DOHH2 (cell line): ENCODE data around the gene STAP2.

Source experiments
- H3F3A ChIP-seq: fragments of 200-600 bp; sonication (generic), shearing (Covaris generic); 2 replicates; pipeline ENCODE4 v1.6.0; 2016; ENCODE audit warnings: antibody characterized with exemption, mild to moderate bottlenecking; ENCODE audit not compliant: control insufficient read depth, insufficient read depth
- H3K27ac ChIP-seq: fragments of 200-600 bp; sonication (generic); 2 replicates; pipeline ENCODE4 v1.5.1; 2014; ENCODE audit warnings: low read depth, mild to moderate bottlenecking, low read length, moderate library complexity
- H3K27me3 ChIP-seq: fragments of 200-600 bp; sonication (generic); 2 replicates; pipeline ENCODE4 v1.6.1; 2014; ENCODE audit warnings: mild to moderate bottlenecking, low read length, mixed read lengths; ENCODE audit not compliant: control insufficient read depth
- H3K36me3 ChIP-seq: fragments of 200-600 bp; sonication (generic); 2 replicates; pipeline ENCODE4 v1.6.1; 2014; ENCODE audit warnings: mild to moderate bottlenecking, low read length, moderate library complexity, mixed read lengths; ENCODE audit not compliant: control insufficient read depth
- H3K4me1 ChIP-seq: fragments of 200-600 bp; sonication (generic); 2 replicates; pipeline ENCODE4 v1.6.1; 2014; ENCODE audit warnings: mild to moderate bottlenecking, low read length, mixed read lengths; ENCODE audit not compliant: control insufficient read depth
- H3K4me2 ChIP-seq: fragments of 200-600 bp; sonication (generic); 2 replicates; pipeline ENCODE4 v1.6.0; 2014; ENCODE audit warnings: mild to moderate bottlenecking, low read length, moderate library complexity
- H3K4me3 ChIP-seq: fragments of 200-600 bp; sonication (generic); 2 replicates; pipeline ENCODE4 v1.5.1; 2014; ENCODE audit warnings: mild to moderate bottlenecking, low read length, mixed read lengths
- H3K79me2 ChIP-seq: fragments of 200-600 bp; sonication (generic); 2 replicates; pipeline ENCODE4 v1.6.1; 2014; ENCODE audit warnings: mild to moderate bottlenecking, low read length, mixed read lengths; ENCODE audit not compliant: control insufficient read depth
- H3K9me2 ChIP-seq: fragments of 200-600 bp; sonication (generic); replicated peaks from 2 replicates; pipeline ENCODE4 v1.6.1; 2014; ENCODE audit warnings: mild to moderate bottlenecking, low read length, mixed read lengths; ENCODE audit not compliant: control insufficient read depth
- H3K9me3 ChIP-seq: fragments of 200-600 bp; sonication (generic); 2 replicates; pipeline ENCODE4 v1.6.1; 2014; ENCODE audit warnings: antibody characterized with exemption, low read length, mixed read lengths; ENCODE audit not compliant: control insufficient read depth, insufficient read depth
- H4K20me1 ChIP-seq: fragments of 200-600 bp; sonication (generic); 2 replicates; pipeline ENCODE4 v1.6.0; 2014; ENCODE audit warnings: low read depth, mild to moderate bottlenecking, antibody characterized with exemption, low read length, moderate library complexity; ENCODE audit not compliant: control insufficient read depth, insufficient read depth
- EZH2phosphoT487 ChIP-seq: fragments of 200-600 bp; sonication (generic); IDR thresholded peaks from 2 replicates; pipeline ENCODE4 v1.6.1; 2017; ENCODE audit warnings: borderline replicate concordance, mild to moderate bottlenecking, antibody characterized with exemption, low read length, moderate library complexity, mixed read lengths
- TF ChIP-seq, protein P1 (sequence below): fragments of 200-600 bp; sonication (generic); IDR thresholded peaks from one replicate; pipeline ENCODE4 v1.5.1; 2014; ENCODE audit warnings: antibody characterized with exemption, mild to moderate bottlenecking, low read depth, low read length; ENCODE audit not compliant: poor library complexity, severe bottlenecking

STAP2 gene

DNA sequence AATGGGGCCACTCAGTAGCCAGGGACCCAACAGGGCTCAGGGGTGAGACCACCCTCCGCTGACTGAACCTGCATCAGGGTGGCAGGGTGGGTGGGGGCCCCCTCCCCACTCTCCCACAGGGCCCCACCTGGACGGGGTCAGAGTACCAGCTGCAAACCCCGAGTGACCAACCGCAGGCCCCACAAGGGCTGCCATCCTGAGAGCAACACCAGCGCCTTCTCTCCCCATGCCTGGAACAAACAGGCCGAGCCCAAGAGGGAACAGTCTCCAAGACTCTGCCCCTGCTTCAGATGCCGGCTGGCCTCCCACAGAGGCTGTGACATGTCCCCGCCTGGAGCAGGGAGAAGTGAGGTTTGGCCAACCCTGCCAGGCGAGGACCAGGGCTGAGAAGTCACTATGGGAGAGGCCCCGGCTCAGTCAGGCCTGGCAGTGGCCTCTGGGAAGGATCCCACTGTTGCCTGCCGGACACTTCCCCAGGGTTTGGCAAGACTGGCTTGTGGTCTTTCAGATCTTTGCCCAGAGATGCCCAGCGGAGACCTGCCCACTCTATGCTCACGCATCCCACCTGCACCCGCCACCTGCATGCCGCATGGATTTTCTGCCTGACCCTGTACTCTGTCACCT lies 31.9 kb upstream of the STAP2 start:
- Histone ChIP-seq H3K36me3 (peaks cover 25% of the 10 kb centered on the region), H3K4me1 (peaks cover 58% of the 10 kb centered on the region), H3K9me2 (no peaks in the 10 kb centered on the region), H3F3A (0 out of 2 replicates have a peak, but pooled peaks cover 3% of the 10 kb centered on the region), H3K4me2 (peak overlapping the region; percentile 70), H3K4me3 (peak overlapping the region; percentile 68), H3K79me2 (peaks cover 69% of the 10 kb centered on the region), H4K20me1 (peaks cover 28% of the 10 kb centered on the region), H3K27me3 (no peaks in the 10 kb centered on the region), H3K9me3 (no peaks in the 10 kb centered on the region), H3K27ac (peak overlapping the region; percentile 82)
- TF ChIP-seq, protein P1, sequence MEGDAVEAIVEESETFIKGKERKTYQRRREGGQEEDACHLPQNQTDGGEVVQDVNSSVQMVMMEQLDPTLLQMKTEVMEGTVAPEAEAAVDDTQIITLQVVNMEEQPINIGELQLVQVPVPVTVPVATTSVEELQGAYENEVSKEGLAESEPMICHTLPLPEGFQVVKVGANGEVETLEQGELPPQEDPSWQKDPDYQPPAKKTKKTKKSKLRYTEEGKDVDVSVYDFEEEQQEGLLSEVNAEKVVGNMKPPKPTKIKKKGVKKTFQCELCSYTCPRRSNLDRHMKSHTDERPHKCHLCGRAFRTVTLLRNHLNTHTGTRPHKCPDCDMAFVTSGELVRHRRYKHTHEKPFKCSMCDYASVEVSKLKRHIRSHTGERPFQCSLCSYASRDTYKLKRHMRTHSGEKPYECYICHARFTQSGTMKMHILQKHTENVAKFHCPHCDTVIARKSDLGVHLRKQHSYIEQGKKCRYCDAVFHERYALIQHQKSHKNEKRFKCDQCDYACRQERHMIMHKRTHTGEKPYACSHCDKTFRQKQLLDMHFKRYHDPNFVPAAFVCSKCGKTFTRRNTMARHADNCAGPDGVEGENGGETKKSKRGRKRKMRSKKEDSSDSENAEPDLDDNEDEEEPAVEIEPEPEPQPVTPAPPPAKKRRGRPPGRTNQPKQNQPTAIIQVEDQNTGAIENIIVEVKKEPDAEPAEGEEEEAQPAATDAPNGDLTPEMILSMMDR: no peak
- no peak for TF ChIP-seq EZH2phosphoT487

DNA sequence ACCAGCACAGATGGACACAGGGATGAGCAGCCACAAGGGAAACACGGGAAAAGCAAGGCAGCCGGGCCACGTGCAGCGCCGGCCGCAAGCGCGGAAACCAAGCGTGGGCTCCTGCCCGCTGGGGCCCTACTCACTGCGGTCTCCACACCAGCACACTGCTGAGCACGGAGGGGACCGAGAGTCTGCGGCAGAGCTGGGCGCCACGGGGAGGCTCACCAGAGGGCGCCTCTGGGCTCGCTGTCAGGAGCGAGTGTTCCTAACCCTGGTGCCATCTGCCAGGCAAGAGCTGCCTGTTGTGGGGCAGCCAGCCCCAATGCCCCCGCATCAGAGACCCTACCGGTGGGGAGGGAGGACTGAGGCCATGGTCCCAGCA lies 31.2 kb upstream of the STAP2 start:
- peak overlapping the region; percentile 70 for H3K4me2 ChIP-seq
- peak overlapping the region; percentile 82 for H3K27ac ChIP-seq
- TF ChIP-seq, protein P1: peak; percentile 76
- no peak for TF ChIP-seq EZH2phosphoT487
- peak overlapping the region; percentile 68 for H3K4me3 ChIP-seq
- peaks cover 21% of the 10 kb centered on the region for H4K20me1 ChIP-seq
- H3K4me1 ChIP-seq: peaks cover 51% of the 10 kb centered on the region
- H3K9me2 ChIP-seq: no peaks in the 10 kb centered on the region
- no peaks in the 10 kb centered on the region for H3K27me3 ChIP-seq
- 0 out of 2 replicates have a peak, but pooled peaks cover 3% of the 10 kb centered on the region for H3F3A ChIP-seq
- H3K36me3 ChIP-seq: peaks cover 32% of the 10 kb centered on the region
- H3K9me3 ChIP-seq: no peaks in the 10 kb centered on the region
- peaks cover 63% of the 10 kb centered on the region for H3K79me2 ChIP-seq

DNA sequence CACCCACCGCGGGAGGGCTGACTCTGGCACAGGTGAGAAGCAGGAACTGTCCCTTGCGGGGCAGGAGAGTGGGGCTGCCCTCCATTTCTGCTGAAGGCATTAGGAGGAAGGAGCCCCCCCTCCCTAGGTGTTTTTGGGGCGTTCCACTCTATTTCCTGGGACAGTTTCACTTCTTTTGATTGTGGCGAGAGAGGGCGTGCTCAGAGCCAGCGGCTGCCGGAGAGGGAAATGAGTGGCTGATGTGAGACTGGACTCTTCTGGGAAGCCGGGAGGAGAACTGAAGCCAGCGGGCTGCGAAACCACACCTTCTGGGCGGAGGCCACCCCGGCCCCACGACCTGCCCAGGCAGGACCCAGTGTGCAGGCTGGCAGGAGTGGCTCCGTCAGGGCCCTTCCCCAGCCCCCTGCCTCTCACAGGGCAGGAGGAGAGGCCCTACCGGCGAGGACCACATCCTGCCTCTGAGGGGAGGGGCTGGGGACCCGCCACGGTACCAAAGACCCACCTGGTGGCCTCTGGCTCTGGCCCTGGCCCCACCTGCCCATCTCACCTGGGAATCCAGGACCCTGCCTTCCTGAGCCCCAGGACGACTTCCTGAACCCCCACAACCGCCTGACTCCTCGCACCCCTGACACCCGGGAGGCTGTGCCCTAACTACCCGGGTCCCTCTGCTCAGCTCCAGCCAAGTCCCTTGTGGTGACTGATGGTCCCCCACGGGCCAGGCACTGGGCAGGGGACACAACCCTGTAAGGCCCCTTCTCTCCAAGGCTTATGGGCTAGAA lies 30.7 kb upstream of the STAP2 start:
- peaks cover 46% of the 10 kb centered on the region for H3K4me1 ChIP-seq
- peaks cover 16% of the 10 kb centered on the region for H4K20me1 ChIP-seq
- H3K4me3 ChIP-seq: peak overlapping the region; percentile 68

More for the DNA sequence above, 30.7 kb upstream of the STAP2 start:
- peaks cover 57% of the 10 kb centered on the region for H3K79me2 ChIP-seq
- H3K36me3 ChIP-seq: peaks cover 32% of the 10 kb centered on the region
- no peaks in the 10 kb centered on the region for H3K27me3 ChIP-seq
- no peaks in the 10 kb centered on the region for H3K9me2 ChIP-seq
- H3K9me3 ChIP-seq: no peaks in the 10 kb centered on the region
- H3K27ac ChIP-seq: peak overlapping the region; percentile 82
- peak overlapping the region; percentile 70 for H3K4me2 ChIP-seq
- 0 out of 2 replicates have a peak, but pooled peaks cover 3% of the 10 kb centered on the region for H3F3A ChIP-seq
- no peak for TF ChIP-seq EZH2phosphoT487
